Caco-2 (cell line): ENCODE data around the gene FEZ2. TPM values are rescaled to one million over a fixed set of nuclear protein-coding genes. Genes with fewer than 3 reads are reported as not detected.

Source experiments
- BruUV-seq: library from RNA; stranded (reverse); fragments of 400-500 nt; replicated peaks from 2 replicates; lab custom pipeline; 2021; lab: Mats Ljungman, UMichigan
- CTCF ChIA-PET: fragments of 300-600 bp; sonication (Branson Sonifier 250); formaldehyde crosslinking; loops from one replicate; lab custom pipeline; 2022; ENCODE audit warnings: antibody characterized with exemption; lab: Charles Lee
- POLR2A ChIA-PET: fragments of 300-600 bp; sonication (Branson Sonifier 250); formaldehyde crosslinking; loops from one replicate; lab custom pipeline; 2022; ENCODE audit warnings: antibody characterized with exemption; lab: Charles Lee
- DNase-seq, 2 experiments: peaks; one replicate each; pipeline versions ENCODE4 v3.0.0 to v3.0.0-alpha.2; 2020 to 2022
- H3K27me3 ChIP-seq: replicated peaks from 2 replicates; pipeline ENCODE4 v1.6.0; 2011; ENCODE audit warnings: low read length; ENCODE audit not compliant: control insufficient read depth, insufficient read depth
- H3K36me3 ChIP-seq: 2 replicates; pipeline ENCODE4 v1.5.1; 2011; ENCODE audit warnings: low read length; ENCODE audit not compliant: control insufficient read depth, insufficient read depth
- H3K4me1 ChIP-seq: fragments of 250-450 bp; sonication (Bioruptor Pico); 2 replicates; pipeline ENCODE4 v1.5.1; 2020; ENCODE audit warnings: mild to moderate bottlenecking
- H3K4me3 ChIP-seq: 2 replicates; pipeline ENCODE4 v1.5.1; 2011; ENCODE audit warnings: low read depth, mild to moderate bottlenecking, control low read depth, low read length
- H3K9me3 ChIP-seq: fragments of 250-450 bp; sonication (Bioruptor Pico); 2 replicates; pipeline ENCODE4 v1.5.1; 2020; ENCODE audit warnings: mild to moderate bottlenecking, moderate library complexity
- H3K27ac Mint-ChIP-seq: one replicate; pipeline ENCODE4 v1.8.0; 2022; ENCODE audit warnings: mixed read lengths; ENCODE audit not compliant: unreplicated experiment
- H3K27me3 Mint-ChIP-seq: one replicate; pipeline ENCODE4 v1.8.0; 2022; ENCODE audit warnings: mixed read lengths; ENCODE audit not compliant: insufficient read depth, unreplicated experiment
- H3K36me3 Mint-ChIP-seq: one replicate; pipeline ENCODE4 v1.8.0; 2022; ENCODE audit warnings: mild to moderate bottlenecking, mixed read lengths; ENCODE audit not compliant: insufficient read depth, unreplicated experiment
- H3K4me1 Mint-ChIP-seq: one replicate; pipeline ENCODE4 v1.8.0; 2022; ENCODE audit warnings: low read depth, mixed read lengths; ENCODE audit not compliant: unreplicated experiment
- H3K4me3 Mint-ChIP-seq: one replicate; pipeline ENCODE4 v1.8.0; 2022; ENCODE audit warnings: mild to moderate bottlenecking, moderate library complexity, mixed read lengths; ENCODE audit not compliant: unreplicated experiment
- H3K9me3 Mint-ChIP-seq: one replicate; pipeline ENCODE4 v1.8.0; 2022; ENCODE audit warnings: mixed read lengths; ENCODE audit not compliant: unreplicated experiment
- intact Hi-C: fragments of 100-400 bp; cut with micrococcal nuclease; formaldehyde crosslinking; loops from one replicate; pipeline ENCODE4 v1.10.0; 2022; ENCODE audit not compliant: unreplicated experiment
- total RNA-seq: library from RNA; stranded (reverse); gene quantifications from 2 replicates; pipeline ENCODE4 v1.2.3, GENCODE V29; 2022
- TF ChIP-seq, protein P1 (sequence below), 2 experiments: fragments of 200-600 bp in 1 of 2; IDR thresholded peaks; 1 replicate in 1 of 2; 2 replicates in 1 of 2; pipeline versions ENCODE4 v1.5.1 to v1.8.0; 2011 to 2022; ENCODE audit warnings: antibody characterized with exemption in 1 of 2, control low read depth in 1 of 2, inconsistent platforms in 1 of 2, low read depth in 1 of 2, low read length in 1 of 2, mild to moderate bottlenecking in 1 of 2, moderate library complexity in 1 of 2; ENCODE audit not compliant: insufficient read depth in 1 of 2, severe bottlenecking in 1 of 2, unreplicated experiment in 1 of 2

Gene FEZ2
- total RNA-seq, 1 experiment from 2014 or later = 55.8 TPM

DNA sequence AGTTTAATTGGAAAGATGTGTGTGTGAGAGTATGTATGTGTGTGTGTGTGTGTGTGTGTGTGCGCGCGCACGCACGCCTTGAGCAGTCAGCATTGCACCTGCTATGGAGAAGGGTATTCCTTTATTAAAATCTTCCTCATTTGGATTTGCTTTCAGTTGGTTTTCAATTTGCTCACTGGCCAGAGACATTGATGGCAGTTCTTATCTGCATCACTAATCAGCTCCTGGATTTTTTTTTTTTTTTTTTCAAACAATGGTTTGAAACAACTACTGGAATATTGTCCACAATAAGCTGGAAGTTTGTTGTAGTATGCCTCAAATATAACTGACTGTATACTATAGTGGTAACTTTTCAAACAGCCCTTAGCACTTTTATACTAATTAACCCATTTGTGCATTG lies 48.0 kb downstream of the FEZ2 start:
- CTCF ChIA-PET = no interaction called here
- no peaks in the 10 kb centered on the region for H3K27me3 ChIP-seq
- intact Hi-C loops = no loop called here
- peaks cover 8% of the 10 kb centered on the region for H3K4me1 Mint-ChIP-seq
- DNase-seq = no peak
- H3K36me3 Mint-ChIP-seq = peaks cover 100% of the 10 kb centered on the region
- POLR2A ChIA-PET = no interaction called here
- no peaks in the 10 kb centered on the region for H3K27me3 Mint-ChIP-seq
- BruUV-seq = no TSS peak
- H3K27ac Mint-ChIP-seq = no peak overlapping the region
- peaks cover 3% of the 10 kb centered on the region; the same call in 1 of the 2 replicates for H3K4me1 ChIP-seq
- no peak overlapping the region for H3K4me3 Mint-ChIP-seq
- H3K36me3 ChIP-seq = peaks cover 6% of the 10 kb centered on the region
- no peaks in the 10 kb centered on the region for H3K9me3 Mint-ChIP-seq
- H3K9me3 ChIP-seq = no peaks in the 10 kb centered on the region
- TF ChIP-seq, protein P1, sequence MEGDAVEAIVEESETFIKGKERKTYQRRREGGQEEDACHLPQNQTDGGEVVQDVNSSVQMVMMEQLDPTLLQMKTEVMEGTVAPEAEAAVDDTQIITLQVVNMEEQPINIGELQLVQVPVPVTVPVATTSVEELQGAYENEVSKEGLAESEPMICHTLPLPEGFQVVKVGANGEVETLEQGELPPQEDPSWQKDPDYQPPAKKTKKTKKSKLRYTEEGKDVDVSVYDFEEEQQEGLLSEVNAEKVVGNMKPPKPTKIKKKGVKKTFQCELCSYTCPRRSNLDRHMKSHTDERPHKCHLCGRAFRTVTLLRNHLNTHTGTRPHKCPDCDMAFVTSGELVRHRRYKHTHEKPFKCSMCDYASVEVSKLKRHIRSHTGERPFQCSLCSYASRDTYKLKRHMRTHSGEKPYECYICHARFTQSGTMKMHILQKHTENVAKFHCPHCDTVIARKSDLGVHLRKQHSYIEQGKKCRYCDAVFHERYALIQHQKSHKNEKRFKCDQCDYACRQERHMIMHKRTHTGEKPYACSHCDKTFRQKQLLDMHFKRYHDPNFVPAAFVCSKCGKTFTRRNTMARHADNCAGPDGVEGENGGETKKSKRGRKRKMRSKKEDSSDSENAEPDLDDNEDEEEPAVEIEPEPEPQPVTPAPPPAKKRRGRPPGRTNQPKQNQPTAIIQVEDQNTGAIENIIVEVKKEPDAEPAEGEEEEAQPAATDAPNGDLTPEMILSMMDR (IDR thresholded peaks at IDR 0.05; ENCODE audit: insufficient read depth in 1 of 2, low read depth in 1 of 2, low read length in 1 of 2, severe bottlenecking in 1 of 2, unreplicated experiment in 1 of 2) = no peak
- H3K4me3 ChIP-seq = no peak overlapping the region

DNA sequence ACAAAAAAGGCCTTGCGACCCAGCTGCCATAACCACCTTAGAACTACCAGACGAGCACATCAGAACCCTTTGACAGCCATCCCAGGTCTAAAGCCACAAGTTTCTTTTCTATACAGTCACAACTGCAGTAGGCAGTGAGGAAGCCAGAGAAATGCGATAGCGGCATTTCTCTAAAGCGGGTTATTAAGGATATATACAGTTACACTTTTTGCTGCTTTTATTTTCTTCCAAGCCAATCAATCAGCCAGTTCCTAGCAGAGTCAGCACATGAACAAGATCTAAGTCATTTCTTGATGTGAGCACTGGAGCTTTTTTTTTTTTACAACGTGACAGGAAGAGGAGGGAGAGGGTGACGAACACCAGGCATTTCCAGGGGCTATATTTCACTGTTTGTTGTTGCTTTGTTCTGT lies 48.8 kb downstream of the FEZ2 start:
- Histone ChIP-seq H3K36me3 (peaks cover 6% of the 10 kb centered on the region), H3K9me3 (no peaks in the 10 kb centered on the region), H3K27me3 (no peaks in the 10 kb centered on the region), H3K4me3 (no peak overlapping the region), H3K4me1 (peaks cover 8% of the 10 kb centered on the region; the same call in 1 of the 2 replicates)
- ChIA-PET CTCF (no interaction called here), POLR2A (no interaction called here)
- DNase-seq = no peak
- intact Hi-C loops = no loop called here
- H3K4me3 Mint-ChIP-seq = no peak overlapping the region
- H3K4me1 Mint-ChIP-seq = peaks cover 6% of the 10 kb centered on the region
- H3K27ac Mint-ChIP-seq = peak overlapping the region; percentile 73
- H3K36me3 Mint-ChIP-seq = peaks cover 100% of the 10 kb centered on the region
- TSS peak; percentile 42 for BruUV-seq
- no peaks in the 10 kb centered on the region for H3K27me3 Mint-ChIP-seq
- no peaks in the 10 kb centered on the region for H3K9me3 Mint-ChIP-seq
- TF ChIP-seq, protein P1 (IDR thresholded peaks at IDR 0.05; ENCODE audit: insufficient read depth in 1 of 2, low read depth in 1 of 2, low read length in 1 of 2, severe bottlenecking in 1 of 2, unreplicated experiment in 1 of 2) = no peak

DNA sequence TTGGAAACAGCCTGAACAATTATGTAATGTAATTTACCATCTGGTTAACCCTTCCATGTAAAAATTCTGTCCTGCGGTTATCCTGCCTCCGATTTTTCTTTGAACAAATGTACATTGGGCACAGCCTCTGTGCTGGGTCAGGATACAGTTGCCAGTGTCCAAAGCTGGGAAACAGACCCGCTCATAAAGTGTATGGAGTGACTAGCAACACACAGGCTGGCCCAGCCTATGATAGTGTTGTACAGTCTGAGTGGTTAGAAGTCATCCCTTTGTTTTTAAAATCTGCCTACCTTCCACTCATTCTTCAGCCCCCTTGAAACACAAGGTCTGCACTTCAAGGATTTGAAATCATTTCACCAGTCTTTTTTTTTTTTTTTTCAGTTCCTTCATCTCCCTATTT lies 50.1 kb downstream of the FEZ2 start:
- Mint-ChIP-seq H3K27me3 (no peaks in the 10 kb centered on the region), H3K9me3 (no peaks in the 10 kb centered on the region), H3K36me3 (peaks cover 93% of the 10 kb centered on the region), H3K4me3 (no peak overlapping the region), H3K4me1 (peaks cover 6% of the 10 kb centered on the region), H3K27ac (peak overlapping the region; percentile 39)
- ChIA-PET CTCF (no interaction called here), POLR2A (no interaction called here)
- Histone ChIP-seq H3K4me3 (no peak overlapping the region), H3K36me3 (peaks cover 6% of the 10 kb centered on the region), H3K9me3 (no peaks in the 10 kb centered on the region), H3K4me1 (peaks cover 8% of the 10 kb centered on the region; the same call in 1 of the 2 replicates), H3K27me3 (no peaks in the 10 kb centered on the region)
- BruUV-seq = no TSS peak
- TF ChIP-seq, protein P1 (IDR thresholded peaks at IDR 0.05; ENCODE audit: insufficient read depth in 1 of 2, low read depth in 1 of 2, low read length in 1 of 2, severe bottlenecking in 1 of 2, unreplicated experiment in 1 of 2) = no peak
- DNase-seq = no peak
- intact Hi-C loops = no loop called here
